ENCODE measurements around the gene RFX4.

- TF ChIP-seq POLR2A (IDR thresholded peaks at IDR 0.05; ENCODE audit: low read length), result no peak
- TF ChIP-seq GATA1 (IDR thresholded peaks at IDR 0.05; ENCODE audit: low read depth, low read length), result no peak
Measured at GRCh38 chr12:106599302-106599701, 16.5 kb downstream of the RFX4 start.

All from erythroblast (primary cell).